Uterus (tissue), 2 donors: ENCODE data around the gene SLC30A7.

ENCODE experiments used
- POLR2A ChIP-seq, 2 donors: fragments of 450-650 bp; IDR thresholded peaks; one replicate each; pipeline ENCODE4 v1.6.1; 2016; ENCODE audit warnings: antibody characterized with exemption in 2 of 2, mild to moderate bottlenecking in 1 of 2, moderate library complexity in 1 of 2
- TF ChIP-seq, protein P1 (sequence below), 4 experiments: fragments of 200-600 bp in 2 of 4; fragments of 450-650 bp in 2 of 4; sonication (generic) in 2 of 4; IDR thresholded peaks; one replicate each; pipeline ENCODE4 v1.5.1; 2016 to 2019; ENCODE audit warnings: antibody characterized with exemption in 4 of 4, mild to moderate bottlenecking in 2 of 4, moderate library complexity in 1 of 4

DNA sequence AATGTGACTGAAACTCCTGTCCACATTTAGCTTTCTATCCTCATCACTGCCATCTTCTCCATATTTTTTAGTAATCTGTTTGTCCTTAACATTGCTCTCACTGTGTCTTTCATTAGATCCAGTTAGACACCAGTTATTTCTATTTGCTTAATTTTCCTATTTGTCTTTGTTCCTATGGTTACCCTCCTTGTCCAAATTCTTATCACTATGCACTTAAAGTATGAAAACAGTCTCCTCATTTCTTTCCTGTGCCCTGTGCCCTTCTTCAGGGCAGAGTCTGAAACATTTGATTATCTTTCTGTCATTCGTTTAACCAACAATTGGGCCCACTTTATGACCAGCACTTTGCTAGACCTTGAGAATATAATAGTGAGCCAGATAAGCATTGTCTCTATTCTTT lies 64.2 kb downstream of the SLC30A7 start:
- TF ChIP-seq, protein P1, sequence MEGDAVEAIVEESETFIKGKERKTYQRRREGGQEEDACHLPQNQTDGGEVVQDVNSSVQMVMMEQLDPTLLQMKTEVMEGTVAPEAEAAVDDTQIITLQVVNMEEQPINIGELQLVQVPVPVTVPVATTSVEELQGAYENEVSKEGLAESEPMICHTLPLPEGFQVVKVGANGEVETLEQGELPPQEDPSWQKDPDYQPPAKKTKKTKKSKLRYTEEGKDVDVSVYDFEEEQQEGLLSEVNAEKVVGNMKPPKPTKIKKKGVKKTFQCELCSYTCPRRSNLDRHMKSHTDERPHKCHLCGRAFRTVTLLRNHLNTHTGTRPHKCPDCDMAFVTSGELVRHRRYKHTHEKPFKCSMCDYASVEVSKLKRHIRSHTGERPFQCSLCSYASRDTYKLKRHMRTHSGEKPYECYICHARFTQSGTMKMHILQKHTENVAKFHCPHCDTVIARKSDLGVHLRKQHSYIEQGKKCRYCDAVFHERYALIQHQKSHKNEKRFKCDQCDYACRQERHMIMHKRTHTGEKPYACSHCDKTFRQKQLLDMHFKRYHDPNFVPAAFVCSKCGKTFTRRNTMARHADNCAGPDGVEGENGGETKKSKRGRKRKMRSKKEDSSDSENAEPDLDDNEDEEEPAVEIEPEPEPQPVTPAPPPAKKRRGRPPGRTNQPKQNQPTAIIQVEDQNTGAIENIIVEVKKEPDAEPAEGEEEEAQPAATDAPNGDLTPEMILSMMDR (IDR thresholded peaks at IDR 0.05) = no peak
- no peak for TF ChIP-seq POLR2A (IDR thresholded peaks at IDR 0.05)
